ENCODE data around the gene ADAMTS3. TPM values are rescaled to one million over a fixed set of nuclear protein-coding genes. Genes with fewer than 3 reads are reported as not detected.

The ADAMTS3 gene
- total and polyA plus RNA-seq, 9 of the 15 experiments (the other 6 are each of a cell fraction or from before 2014, with no cell fraction given), result 4.0 to 18.0 (median 12.1) TPM

- TF ChIP-seq ZHX1 (conservative IDR thresholded peaks at IDR 0.05; ENCODE audit: low read length) (no peak), ZBTB7A (IDR thresholded peaks at IDR 0.05; ENCODE audit: borderline replicate concordance, control insufficient read depth, low read depth, low read length) (peak; percentile 50; the same call in 1 of the 2 replicates), ATF1 (CRISPR knock-in tag; IDR thresholded peaks at IDR 0.05) (no peak), ATF1 (tag; IDR thresholded peaks at IDR 0.05) (0 out of 2 replicates have a peak, but pooled peaks have one; percentile 49), XRCC5 (IDR thresholded peaks at IDR 0.05; ENCODE audit: low read depth, low read length) (peak; percentile 76; the same call in 1 of the 2 replicates), ZNF280B (CRISPR knock-in tag; IDR thresholded peaks at IDR 0.05) (no peak), ZNF263 (CRISPR knock-in tag; IDR thresholded peaks at IDR 0.05; ENCODE audit: borderline replicate concordance) (peak; percentile 77), TRIM24 (IDR thresholded peaks at IDR 0.05) (peak in 1 of 2 experiments; percentile 26; a peak in 1 of 4 replicates), LARP7 (IDR thresholded peaks at IDR 0.05) (no peak), ZBTB43 (CRISPR knock-in tag; IDR thresholded peaks at IDR 0.05) (no peak), MNT (conservative IDR thresholded peaks at IDR 0.05) (peak; percentile 91 to 92), ZNF384 (IDR thresholded peaks at IDR 0.05; ENCODE audit: low read depth, low read length) (peak; percentile 75), CREM (IDR thresholded peaks at IDR 0.05; ENCODE audit: low read depth) (peak; percentile 26), HDAC8 (tag; IDR thresholded peaks at IDR 0.05) (no peak), ZC3H11A (IDR thresholded peaks at IDR 0.05; ENCODE audit: low read depth, low read length) (no peak), PBX2 (CRISPR knock-in tag; IDR thresholded peaks at IDR 0.05; ENCODE audit: low read depth) (no peak), PBX2 (tag; conservative IDR thresholded peaks at IDR 0.05; ENCODE audit: low read depth) (peak; percentile 94), MXI1 (IDR thresholded peaks at IDR 0.05; ENCODE audit: low read depth, low read length) (peak; percentile 86)
These were observed 973 bp downstream of the ADAMTS3 start (continued) for GRCh38 chr4:72567821-72568675.

All from K562 (cell line).